HS-27A (cell line): Measurements from ENCODE around the gene TAP1.

Source experiments
- DNase-seq: peaks from one replicate; pipeline ENCODE4 v3.0.0-alpha.2; 2012; ENCODE audit warnings: low read depth, missing footprints

Gene TAP1

GRCh38 chr6:32803416-32803815 lies 50.1 kb downstream of the TAP1 start:
- no peak for DNase-seq

- DNase-seq: no peak
Measured at GRCh38 chr6:32799740-32800139, 53.8 kb downstream of the TAP1 start.

- DNase-seq: no peak
Measured at GRCh38 chr6:32799168-32799567, 54.3 kb downstream of the TAP1 start.

GRCh38 chr6:32796848-32797776 lies 56.4 kb downstream of the TAP1 start:
- DNase-seq: no peak
